Transverse colon (tissue), 4 donors: ENCODE measurements around the gene CRK. TPM values are rescaled to one million over a fixed set of nuclear protein-coding genes. Genes with fewer than 3 reads are reported as not detected.

Experiments
- DNase-seq: peaks from one replicate; pipeline ENCODE4 v3.0.0-alpha.2; 2019
- H3K27ac ChIP-seq, 4 donors: fragments of 200-600 bp; sonication (generic); 2 replicates each; pipeline ENCODE4 v1.5.1; 2016 to 2018; ENCODE audit warnings: inconsistent platforms in 4 of 4
- H3K27me3 ChIP-seq: fragments of 200-600 bp; sonication (generic); 2 replicates; pipeline ENCODE4 v1.5.1; 2017; ENCODE audit warnings: inconsistent platforms
- H3K36me3 ChIP-seq, 4 donors: fragments of 200-600 bp; sonication (generic); 2 replicates each; pipeline ENCODE4 v1.5.1; 2017 to 2019; ENCODE audit warnings: inconsistent platforms in 4 of 4
- H3K4me1 ChIP-seq, 4 donors: fragments of 200-600 bp; sonication (generic); 2 replicates each; pipeline ENCODE4 v1.5.1; 2017 to 2020; ENCODE audit warnings: inconsistent platforms in 4 of 4
- H3K4me3 ChIP-seq, 4 donors: fragments of 200-600 bp; sonication (generic); 1 replicate in 1 of 4; 2 replicates in 3 of 4; pipeline versions ENCODE4 v1.5.1 to v1.6.1; 2017 to 2019; ENCODE audit warnings: inconsistent platforms in 4 of 4
- H3K9me3 ChIP-seq, 2 donors: fragments of 200-600 bp; sonication (generic); 2 replicates each; pipeline ENCODE4 v1.5.1; 2017 to 2019; ENCODE audit warnings: inconsistent platforms in 2 of 2
- CTCF ChIP-seq, 5 experiments: fragments of 200-600 bp in 3 of 5; fragments of 450-650 bp in 2 of 5; sonication (generic) in 3 of 5; IDR thresholded peaks; 1 replicate in 2 of 5; 2 replicates in 3 of 5; pipeline ENCODE4 v1.5.1; 2016 to 2017; ENCODE audit warnings: antibody characterized with exemption in 5 of 5, inconsistent platforms in 3 of 5, mild to moderate bottlenecking in 2 of 5, moderate library complexity in 1 of 5
- EP300 ChIP-seq: sonication (generic); formaldehyde crosslinking; IDR thresholded peaks from one replicate; pipeline ENCODE4 v1.6.1; 2017; ENCODE audit warnings: antibody characterized with exemption, low read depth
- POLR2A ChIP-seq: fragments of 450-650 bp; IDR thresholded peaks from one replicate; pipeline ENCODE4 v1.6.1; 2016; ENCODE audit warnings: antibody characterized with exemption, mild to moderate bottlenecking, moderate library complexity
- POLR2AphosphoS5 ChIP-seq, 3 donors: sonication (generic); formaldehyde crosslinking; IDR thresholded peaks; one replicate each; pipeline ENCODE4 v1.6.1; 2016; ENCODE audit warnings: antibody characterized with exemption in 3 of 3
- WGBS, 2 donors: methylation state at CpG; one replicate each; pipeline ENCODE4 v1.1.5; 2018; ENCODE audit warnings: low coverage in 1 of 2; 5-methylcytosine and 5-hydroxymethylcytosine counted together
- in situ Hi-C, 4 donors: fragments of 200-750 bp; cut with MboI; loops; one replicate each; pipeline versions ENCODE4 v1.15.0 to v1.15.1; 2017; ENCODE audit warnings: low sequenced_read_pairs in 3 of 4, low pct_ligation_motif_present in 1 of 4, low pct_unique_long_range_greater_than_20kb in 1 of 4
- intact Hi-C: fragments of 100-400 bp; cut with DNase I; formaldehyde crosslinking; loops from one replicate; pipeline ENCODE4 v1.15.1; 2023; ENCODE audit warnings: low total_unique reads
- total RNA-seq, 4 donors: library from RNA; depleted of rRNA; stranded (reverse); fragments of >200 nt; gene quantifications; one replicate each; pipeline ENCODE4 v1.1.0, GENCODE V29; 2016

The CRK gene
- total RNA-seq, 4 donors from 2014 or later, result 33.4 to 95.3 (median 63.4) TPM

- in situ Hi-C loops (loop anchor here in 1 of 4 donors (10.0 kb wide), 1 partner anchor 66 kb away; no protein-coding TSS in a partner anchor), intact Hi-C loops (loop anchor here (10.0 kb wide), 1 partner anchor 166 kb away; the partner anchor contains the start of genes BHLHA9 and TRARG1)
- no peaks in the 10 kb centered on the region for H3K27me3 ChIP-seq
- H3K36me3 ChIP-seq, result peaks cover 0 to 11% (median 6%) of the 10 kb centered on the region in 4 donors
- TF ChIP-seq POLR2A (no peak), EP300 (no peak), CTCF (IDR thresholded peaks at IDR 0.05) (no peak), POLR2AphosphoS5 (IDR thresholded peaks at IDR 0.05) (no peak)
- no peak overlapping the region for H3K4me3 ChIP-seq
- H3K4me1 ChIP-seq, result peaks cover 0 to 14% (median 6%) of the 10 kb centered on the region in 4 donors
- WGBS, 2 donors, result 94 to 100% methylated on average over 3 to 8 of the region's 8 CpGs
- no peaks in the 10 kb centered on the region for H3K9me3 ChIP-seq
- H3K27ac ChIP-seq, result no peak overlapping the region
- no peak for DNase-seq
These were observed 15.1 kb downstream of the CRK start for GRCh38 chr17:1440921-1441320.

GRCh38 chr17:1438593-1439083 is 17.4 kb downstream of the CRK start:
- in situ Hi-C loops, result no loop called here
- peak overlapping the region in 1 of 4 donors; percentile 28 for H3K27ac ChIP-seq

GRCh38 chr17:1435326-1435725 is 20.7 kb downstream of the CRK start:
- Histone ChIP-seq H3K4me3 (no peak overlapping the region), H3K27ac (peak overlapping the region in 2 of 4 donors; percentile 26 to 45), H3K36me3 (peaks cover 0 to 24% (median 13%) of the 10 kb centered on the region in 4 donors), H3K9me3 (no peaks in the 10 kb centered on the region), H3K4me1 (peaks cover 0 to 35% (median 7%) of the 10 kb centered on the region in 4 donors), H3K27me3 (no peaks in the 10 kb centered on the region)
- in situ Hi-C loops, result no loop called here
- TF ChIP-seq POLR2A (no peak), POLR2AphosphoS5 (IDR thresholded peaks at IDR 0.05) (no peak)
- 76 to 100% methylated on average over 1 to 3 of the region's 3 CpGs for WGBS, 2 donors
- DNase-seq, result no peak
- intact Hi-C loops, result no loop called here

More at GRCh38 chr17:1438593-1439083, 17.4 kb downstream of the CRK start:
- Histone ChIP-seq H3K4me1 (peaks cover 0 to 24% (median 7%) of the 10 kb centered on the region in 4 donors), H3K4me3 (no peak overlapping the region), H3K9me3 (no peaks in the 10 kb centered on the region), H3K27me3 (no peaks in the 10 kb centered on the region), H3K36me3 (peaks cover 0 to 24% (median 13%) of the 10 kb centered on the region in 4 donors)
- intact Hi-C loops, result no loop called here
- 64 to 77% methylated on average over 8 to 11 of the region's 11 CpGs for WGBS, 2 donors
- TF ChIP-seq EP300, result no peak
- TF ChIP-seq CTCF (IDR thresholded peaks at IDR 0.05), result no peak
- TF ChIP-seq POLR2AphosphoS5 (IDR thresholded peaks at IDR 0.05), result no peak
- no peak for TF ChIP-seq POLR2A
- no peak for DNase-seq

GRCh38 chr17:1434150-1434549 is 21.9 kb downstream of the CRK start:
- intact Hi-C loops, result no loop called here
- Histone ChIP-seq H3K36me3 (peaks cover 0 to 28% (median 13%) of the 10 kb centered on the region in 4 donors), H3K27ac (peak overlapping the region in 2 of 4 donors; percentile 45), H3K4me3 (no peak overlapping the region), H3K27me3 (no peaks in the 10 kb centered on the region), H3K9me3 (no peaks in the 10 kb centered on the region), H3K4me1 (peaks cover 0 to 35% (median 7%) of the 10 kb centered on the region in 4 donors)
- no peak for DNase-seq
- TF ChIP-seq EP300, result no peak
- peak in 1 of 3 donors; percentile 55 for TF ChIP-seq POLR2AphosphoS5 (IDR thresholded peaks at IDR 0.05)
- no peak for TF ChIP-seq POLR2A
- in situ Hi-C loops, result no loop called here
- 88% methylated on average over 3 of the region's 3 CpGs; no CpG with 5 or more reads in 1 of the 2 donors for WGBS, 2 donors

GRCh38 chr17:1431631-1432104 is 24.4 kb downstream of the CRK start:
- no peak overlapping the region for H3K4me3 ChIP-seq
- peaks cover 0 to 33% (median 0%) of the 10 kb centered on the region in 4 donors for H3K4me1 ChIP-seq
- TF ChIP-seq EP300, result no peak
- no peak for TF ChIP-seq POLR2A
- TF ChIP-seq CTCF (IDR thresholded peaks at IDR 0.05), result no peak
- no peak for TF ChIP-seq POLR2AphosphoS5 (IDR thresholded peaks at IDR 0.05)
- H3K27ac ChIP-seq, result no peak overlapping the region
- intact Hi-C loops (no loop called here), in situ Hi-C loops (no loop called here)
- no peak for DNase-seq
- no peaks in the 10 kb centered on the region for H3K27me3 ChIP-seq
- 72 to 83% methylated on average over 1 to 2 of the region's 2 CpGs for WGBS, 2 donors
- H3K36me3 ChIP-seq, result peaks cover 0 to 26% (median 10%) of the 10 kb centered on the region in 4 donors
- H3K9me3 ChIP-seq, result no peaks in the 10 kb centered on the region
